OCI-LY7 (cell line): ENCODE data around the gene SPATS1. TPM values are rescaled to one million over a fixed set of nuclear protein-coding genes. Genes with fewer than 3 reads are reported as not detected.
A peak's percentile ranks its signal among the peaks of the same experiment; 100 is the strongest.

Source experiments
- BruUV-seq: library from RNA; stranded (reverse); fragments of 400-500 nt; replicated peaks from 2 replicates; lab custom pipeline; 2021; lab: Mats Ljungman, UMichigan
- CTCF ChIA-PET: fragments of 300-600 bp; sonication (Branson Sonifier 250); formaldehyde crosslinking; loops from one replicate; lab custom pipeline; 2022; ENCODE audit warnings: antibody characterized with exemption; ENCODE audit not compliant: unreplicated experiment; lab: Charles Lee
- POLR2A ChIA-PET: fragments of 300-600 bp; sonication (Branson Sonifier 250); formaldehyde crosslinking; loops from one replicate; lab custom pipeline; 2022; ENCODE audit warnings: antibody characterized with exemption; lab: Charles Lee
- DNase-seq: peaks from one replicate; pipeline ENCODE4 v3.0.0-alpha.2; 2015; ENCODE audit warnings: low spot score
- H2AFZ ChIP-seq: fragments of 200-600 bp; sonication (generic), shearing (Covaris generic); 2 replicates; pipeline ENCODE4 v1.6.1; 2014; ENCODE audit warnings: mild to moderate bottlenecking, antibody characterized with exemption, low read length, moderate library complexity
- H3K27ac ChIP-seq: fragments of 200-600 bp; sonication (generic); 2 replicates; pipeline ENCODE4 v1.5.1; 2014; ENCODE audit warnings: mixed run types, low read depth, mild to moderate bottlenecking, moderate library complexity, low read length, inconsistent platforms; ENCODE audit not compliant: poor library complexity, severe bottlenecking
- H3K36me3 ChIP-seq: fragments of 200-600 bp; sonication (generic); 2 replicates; pipeline ENCODE4 v1.6.1; 2014; ENCODE audit warnings: mild to moderate bottlenecking, antibody characterized with exemption, low read length, moderate library complexity, mixed read lengths; ENCODE audit not compliant: insufficient read depth
- H3K4me1 ChIP-seq: fragments of 200-600 bp; sonication (generic); 2 replicates; pipeline ENCODE4 v1.5.1; 2014; ENCODE audit warnings: mild to moderate bottlenecking, low read length; ENCODE audit not compliant: insufficient read depth, poor library complexity, severe bottlenecking
- H3K4me2 ChIP-seq: fragments of 200-600 bp; sonication (generic); 2 replicates; pipeline ENCODE4 v1.6.1; 2014; ENCODE audit warnings: mild to moderate bottlenecking, low read length
- H3K4me3 ChIP-seq: fragments of 200-600 bp; sonication (generic); 2 replicates; pipeline ENCODE4 v1.5.1; 2014; ENCODE audit warnings: mild to moderate bottlenecking, low read depth, low read length; ENCODE audit not compliant: poor library complexity, severe bottlenecking
- H3K79me2 ChIP-seq: fragments of 200-600 bp; sonication (generic); 2 replicates; pipeline ENCODE4 v1.6.1; 2016; ENCODE audit warnings: low read depth, mild to moderate bottlenecking, low read length, moderate library complexity, mixed read lengths; ENCODE audit not compliant: insufficient read depth
- H3K9me2 ChIP-seq: fragments of 200-600 bp; sonication (generic); 2 replicates; pipeline ENCODE4 v1.6.1; 2016; ENCODE audit warnings: mild to moderate bottlenecking, low read length, mixed read lengths; ENCODE audit not compliant: insufficient read depth
- H3K9me3 ChIP-seq: fragments of 200-600 bp; sonication (generic); 2 replicates; pipeline ENCODE4 v1.6.1; 2014; ENCODE audit warnings: mild to moderate bottlenecking, mixed run types, low read length, mixed read lengths
- H4K20me1 ChIP-seq: fragments of 200-600 bp; sonication (generic); 2 replicates; pipeline ENCODE4 v1.6.1; 2014; ENCODE audit warnings: mild to moderate bottlenecking, antibody characterized with exemption, low read length, moderate library complexity, mixed read lengths; ENCODE audit not compliant: insufficient read depth
- EZH2phosphoT487 ChIP-seq: fragments of 200-600 bp; sonication (generic); IDR thresholded peaks from 2 replicates; pipeline ENCODE4 v1.6.1; 2018; ENCODE audit warnings: low read depth, borderline replicate concordance, mild to moderate bottlenecking, mixed run types, antibody characterized with exemption, low read length, moderate library complexity, mixed read lengths
- intact Hi-C: fragments of 100-400 bp; cut with micrococcal nuclease; formaldehyde crosslinking; loops from one replicate; pipeline ENCODE4 v1.10.0; 2022; ENCODE audit not compliant: unreplicated experiment
- total RNA-seq, 2 experiments: library from RNA; depleted of rRNA in 1 of 2; stranded (reverse); fragments of >200 nt in 1 of 2; shearing (Covaris generic) in 1 of 2; gene quantifications; 2 replicates each; pipeline ENCODE4 v1.2.3, GENCODE V29; 2014 to 2022
- TF ChIP-seq, protein P1 (sequence below): fragments of 200-600 bp; sonication (generic); conservative IDR thresholded peaks from 2 replicates; pipeline ENCODE4 v1.5.1; 2014; ENCODE audit warnings: mild to moderate bottlenecking, antibody characterized with exemption, low read length, moderate library complexity, mixed read lengths

SPATS1 gene
- total RNA-seq, 2 experiments from 2014 or later, result not detected

GRCh38 chr6:44377971-44378370, 35.5 kb downstream of the SPATS1 start:
- DNase-seq, result no peak
- TF ChIP-seq EZH2phosphoT487, result no peak
- TF ChIP-seq, protein P1, sequence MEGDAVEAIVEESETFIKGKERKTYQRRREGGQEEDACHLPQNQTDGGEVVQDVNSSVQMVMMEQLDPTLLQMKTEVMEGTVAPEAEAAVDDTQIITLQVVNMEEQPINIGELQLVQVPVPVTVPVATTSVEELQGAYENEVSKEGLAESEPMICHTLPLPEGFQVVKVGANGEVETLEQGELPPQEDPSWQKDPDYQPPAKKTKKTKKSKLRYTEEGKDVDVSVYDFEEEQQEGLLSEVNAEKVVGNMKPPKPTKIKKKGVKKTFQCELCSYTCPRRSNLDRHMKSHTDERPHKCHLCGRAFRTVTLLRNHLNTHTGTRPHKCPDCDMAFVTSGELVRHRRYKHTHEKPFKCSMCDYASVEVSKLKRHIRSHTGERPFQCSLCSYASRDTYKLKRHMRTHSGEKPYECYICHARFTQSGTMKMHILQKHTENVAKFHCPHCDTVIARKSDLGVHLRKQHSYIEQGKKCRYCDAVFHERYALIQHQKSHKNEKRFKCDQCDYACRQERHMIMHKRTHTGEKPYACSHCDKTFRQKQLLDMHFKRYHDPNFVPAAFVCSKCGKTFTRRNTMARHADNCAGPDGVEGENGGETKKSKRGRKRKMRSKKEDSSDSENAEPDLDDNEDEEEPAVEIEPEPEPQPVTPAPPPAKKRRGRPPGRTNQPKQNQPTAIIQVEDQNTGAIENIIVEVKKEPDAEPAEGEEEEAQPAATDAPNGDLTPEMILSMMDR, result no peak
- Histone ChIP-seq H4K20me1 (no peaks in the 10 kb centered on the region; the same call in 1 of the 2 replicates), H3K9me3 (no peaks in the 10 kb centered on the region), H2AFZ (no peak overlapping the region), H3K79me2 (no peaks in the 10 kb centered on the region), H3K36me3 (no peaks in the 10 kb centered on the region), H3K9me2 (no peaks in the 10 kb centered on the region), H3K4me2 (no peak overlapping the region), H3K27ac (no peak overlapping the region), H3K4me1 (no peaks in the 10 kb centered on the region), H3K4me3 (no peak overlapping the region)
- intact Hi-C loops, result no loop called here
- POLR2A ChIA-PET, result interaction anchor here (0.6 kb wide), 1 partner anchor 57 kb away, joined by 3 read pairs; no protein-coding TSS in a partner anchor
- CTCF ChIA-PET, result no interaction called here
- BruUV-seq, result no TSS peak

DNA sequence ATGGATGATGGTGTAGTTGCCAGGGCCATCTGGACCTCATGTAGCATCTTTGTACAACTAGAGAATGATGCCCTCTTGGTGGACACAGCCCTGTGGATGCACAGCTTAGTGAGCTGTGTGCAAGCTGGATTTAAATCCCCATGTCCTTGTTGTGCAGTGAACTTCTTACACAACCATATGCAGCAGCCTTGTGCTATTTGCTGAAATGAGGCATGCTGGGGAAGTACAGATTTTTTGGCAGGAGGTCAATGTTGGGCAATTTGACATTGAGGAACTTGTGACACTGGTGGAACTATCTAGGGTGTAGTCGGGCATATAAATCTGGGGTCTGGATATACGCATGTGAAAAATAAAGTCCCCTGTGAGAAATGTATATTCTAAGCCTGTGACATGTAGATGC, 39.3 kb downstream of the SPATS1 start:
- no peak overlapping the region for H3K27ac ChIP-seq
- H3K4me3 ChIP-seq, result no peak overlapping the region
- H3K4me2 ChIP-seq, result no peak overlapping the region
- ChIA-PET POLR2A (no interaction called here), CTCF (no interaction called here)
- H3K4me1 ChIP-seq, result peaks cover 5% of the 10 kb centered on the region
- H3K9me3 ChIP-seq, result no peaks in the 10 kb centered on the region
- H4K20me1 ChIP-seq, result no peaks in the 10 kb centered on the region; the same call in 1 of the 2 replicates
- no peaks in the 10 kb centered on the region for H3K79me2 ChIP-seq
- no peaks in the 10 kb centered on the region for H3K36me3 ChIP-seq
- intact Hi-C loops, result no loop called here
- no peaks in the 10 kb centered on the region for H3K9me2 ChIP-seq
- no peak overlapping the region for H2AFZ ChIP-seq
- TF ChIP-seq, protein P1, result no peak
- TF ChIP-seq EZH2phosphoT487, result no peak
- DNase-seq, result no peak
- BruUV-seq, result no TSS peak

GRCh38 chr6:44386364-44386928, 44.0 kb downstream of the SPATS1 start:
- TF ChIP-seq, protein P1, result no peak
- TF ChIP-seq EZH2phosphoT487, result no peak
- BruUV-seq, result no TSS peak

More at GRCh38 chr6:44386364-44386928, 44.0 kb downstream of the SPATS1 start:
- Histone ChIP-seq H3K27ac (peak overlapping the region; percentile 86), H3K9me2 (no peaks in the 10 kb centered on the region), H3K4me2 (peak overlapping the region; percentile 90), H2AFZ (peak overlapping the region; percentile 96), H3K4me3 (peak overlapping the region; percentile 92), H3K79me2 (peaks cover 28% of the 10 kb centered on the region), H3K9me3 (no peaks in the 10 kb centered on the region), H3K4me1 (peaks cover 24% of the 10 kb centered on the region), H4K20me1 (peaks cover 23% of the 10 kb centered on the region), H3K36me3 (peaks cover 15% of the 10 kb centered on the region)
- ChIA-PET CTCF (interaction anchor here (0.5 kb wide), 1 partner anchor 118 kb away, joined by 9 read pairs; no protein-coding TSS in a partner anchor), POLR2A (interaction anchor here (0.6 to 1.9 kb wide), 2 partner anchors 11 to 1650 kb away, joined by 3 to 7 read pairs; no protein-coding TSS in a partner anchor)
- intact Hi-C loops, result loop anchor here (5.0 kb wide), 1 partner anchor 119 kb away; the partner anchor contains the start of gene NFKBIE
- no peak for DNase-seq
